Neural cell (in vitro differentiated cells): Measurements from ENCODE around the gene SHISAL2B. TPM values are rescaled to one million over a fixed set of nuclear protein-coding genes. Genes with fewer than 3 reads are reported as not detected.
A peak's percentile ranks its signal among the peaks of the same experiment; 100 is the strongest.

Experiments used
- H2AFZ ChIP-seq: fragments of 200-600, 300-800 bp; sonication (generic), shearing (Covaris generic); 2 replicates; pipeline ENCODE4 v1.6.0; 2014; ENCODE audit warnings: low read depth, mild to moderate bottlenecking, antibody characterized with exemption, low read length, moderate library complexity
- H3F3A ChIP-seq: fragments of 200-600 bp; shearing (Covaris generic); 2 replicates; pipeline ENCODE4 v1.6.1; 2016; ENCODE audit warnings: mild to moderate bottlenecking, moderate library complexity, mixed read lengths, antibody characterized with exemption, low read length; ENCODE audit not compliant: insufficient read depth, poor library complexity, severe bottlenecking
- H3K27ac ChIP-seq: fragments of 200-600, 300-800 bp; sonication (generic), shearing (Covaris generic); 2 replicates; pipeline ENCODE4 v1.5.1; 2014; ENCODE audit warnings: mild to moderate bottlenecking, low read length, moderate library complexity
- H3K27me3 ChIP-seq: fragments of 300-800, 200-600 bp; sonication (generic), shearing (Covaris generic); 2 replicates; pipeline ENCODE4 v1.6.0; 2014; ENCODE audit warnings: mild to moderate bottlenecking, low read depth, low read length, moderate library complexity; ENCODE audit not compliant: insufficient read depth
- H3K36me3 ChIP-seq: fragments of 300-800, 200-600 bp; sonication (generic), shearing (Covaris generic); 2 replicates; pipeline ENCODE4 v1.5.1; 2014; ENCODE audit warnings: mild to moderate bottlenecking, antibody characterized with exemption, low read length, moderate library complexity; ENCODE audit not compliant: insufficient read depth
- H3K4me2 ChIP-seq: fragments of 300-800, 200-600 bp; sonication (generic), shearing (Covaris generic); 2 replicates; pipeline ENCODE4 v1.6.0; 2014; ENCODE audit warnings: mild to moderate bottlenecking, low read length
- H3K4me3 ChIP-seq: fragments of 300-800, 200-600 bp; sonication (generic), shearing (Covaris generic); 2 replicates; pipeline ENCODE4 v1.5.1; 2014; ENCODE audit warnings: mild to moderate bottlenecking, low read length, moderate library complexity
- H3K79me2 ChIP-seq: fragments of 200-600 bp; shearing (Covaris generic); replicated peaks from 2 replicates; pipeline ENCODE4 v1.6.0; 2014; ENCODE audit warnings: mild to moderate bottlenecking, low read length, moderate library complexity; ENCODE audit not compliant: insufficient read depth
- H3K9ac ChIP-seq: fragments of 300-800, 200-600 bp; sonication (generic), shearing (Covaris generic); 2 replicates; pipeline ENCODE4 v1.6.1; 2016; ENCODE audit warnings: mild to moderate bottlenecking, low read length, mixed read lengths
- H3K9me2 ChIP-seq: fragments of 200-600 bp; shearing (Covaris generic); 2 replicates; pipeline ENCODE4 v1.6.1; 2016; ENCODE audit warnings: mild to moderate bottlenecking, low read length, mixed read lengths; ENCODE audit not compliant: insufficient read depth
- H3K9me3 ChIP-seq: fragments of 200-600, 300-800 bp; sonication (generic), shearing (Covaris generic); 2 replicates; pipeline ENCODE4 v1.6.1; 2016; ENCODE audit warnings: mild to moderate bottlenecking, mixed run types, low read length, moderate library complexity, mixed read lengths
- H4K20me1 ChIP-seq: fragments of 200-600 bp; shearing (Covaris generic); 2 replicates; pipeline ENCODE4 v1.6.1; 2016; ENCODE audit warnings: mild to moderate bottlenecking, mixed run types; ENCODE audit not compliant: insufficient read depth
- CTCF ChIP-seq: fragments of 450-650 bp; IDR thresholded peaks from 2 replicates; pipeline ENCODE4 v1.5.1; 2014; ENCODE audit warnings: antibody characterized with exemption, mild to moderate bottlenecking, moderate library complexity; ENCODE audit not compliant: poor library complexity, severe bottlenecking
- EP300 ChIP-seq: fragments of 450-650 bp; conservative IDR thresholded peaks from 2 replicates; pipeline ENCODE4 v1.6.1; 2014; ENCODE audit warnings: antibody characterized with exemption, mild to moderate bottlenecking, moderate library complexity; ENCODE audit not compliant: poor library complexity, severe bottlenecking
- EZH2 ChIP-seq: fragments of 200-600, 300-800 bp; shearing (Covaris generic), sonication (generic); IDR thresholded peaks from 2 replicates; pipeline ENCODE4 v1.6.1; 2014; ENCODE audit warnings: antibody characterized with exemption, low read length, borderline replicate concordance, mild to moderate bottlenecking; ENCODE audit not compliant: insufficient read depth, poor library complexity, severe bottlenecking
- MXI1 ChIP-seq: fragments of 450-650 bp; conservative IDR thresholded peaks from 2 replicates; pipeline ENCODE4 v1.6.1; 2014; ENCODE audit warnings: antibody characterized with exemption, mild to moderate bottlenecking; ENCODE audit not compliant: poor library complexity, severe bottlenecking
- POLR2AphosphoS5 ChIP-seq: IDR thresholded peaks from 2 replicates; pipeline ENCODE4 v1.6.1; 2012
- RAD21 ChIP-seq: fragments of 450-650 bp; conservative IDR thresholded peaks from 2 replicates; pipeline ENCODE4 v1.6.1; 2014; ENCODE audit warnings: antibody characterized with exemption, mild to moderate bottlenecking, moderate library complexity
- SMC3 ChIP-seq: fragments of 450-650 bp; conservative IDR thresholded peaks from 2 replicates; pipeline ENCODE4 v1.6.1; 2014; ENCODE audit warnings: antibody characterized with exemption, mild to moderate bottlenecking, moderate library complexity; ENCODE audit not compliant: poor library complexity
- TAF1 ChIP-seq: IDR thresholded peaks from 2 replicates; pipeline ENCODE4 v1.6.1; 2012; ENCODE audit warnings: low read depth
- polyA plus RNA-seq: library from polyadenylated mRNA; depleted of rRNA; stranded (reverse); fragments of >200 nt; gene quantifications from 2 replicates; pipeline ENCODE4 v1.2.3, GENCODE V29; 2014
- TF ChIP-seq, protein P1 (sequence below): IDR thresholded peaks from 2 replicates; pipeline ENCODE4 v1.6.1; 2012; ENCODE audit warnings: borderline replicate concordance

Gene SHISAL2B
- polyA plus RNA-seq, 1 donor from 2014 or later, result not detected

- Histone ChIP-seq H3K9me2 (no peaks in the 10 kb centered on the region), H3K27me3 (no peaks in the 10 kb centered on the region), H3K4me2 (no peak overlapping the region), H3K9ac (no peak overlapping the region), H4K20me1 (no peaks in the 10 kb centered on the region), H3K27ac (no peak overlapping the region), H3K4me3 (no peak overlapping the region), H3K36me3 (no peaks in the 10 kb centered on the region), H2AFZ (no peak overlapping the region), H3K79me2 (peaks cover 24% of the 10 kb centered on the region), H3K9me3 (no peaks in the 10 kb centered on the region), H3F3A (no peaks in the 10 kb centered on the region)
- TF ChIP-seq POLR2AphosphoS5 (no peak), RAD21 (no peak), EZH2 (no peak)
Measured at GRCh38 chr5:64754066-64754465, 63.8 kb downstream of the SHISAL2B start.

GRCh38 chr5:64758901-64759300, 68.6 kb downstream of the SHISAL2B start:
- H3F3A ChIP-seq, result no peaks in the 10 kb centered on the region
- H3K9me3 ChIP-seq, result no peaks in the 10 kb centered on the region
- H3K4me2 ChIP-seq, result no peak overlapping the region
- H3K36me3 ChIP-seq, result no peaks in the 10 kb centered on the region
- H3K27ac ChIP-seq, result no peak overlapping the region
- no peaks in the 10 kb centered on the region for H3K9me2 ChIP-seq
- H3K4me3 ChIP-seq, result peak overlapping the region; percentile 44
- no peak overlapping the region for H2AFZ ChIP-seq
- TF ChIP-seq RAD21 (no peak), MXI1 (no peak), CTCF (no peak), POLR2AphosphoS5 (no peak), TAF1 (no peak), SMC3 (no peak), EZH2 (no peak), EP300 (no peak)
- TF ChIP-seq, protein P1, sequence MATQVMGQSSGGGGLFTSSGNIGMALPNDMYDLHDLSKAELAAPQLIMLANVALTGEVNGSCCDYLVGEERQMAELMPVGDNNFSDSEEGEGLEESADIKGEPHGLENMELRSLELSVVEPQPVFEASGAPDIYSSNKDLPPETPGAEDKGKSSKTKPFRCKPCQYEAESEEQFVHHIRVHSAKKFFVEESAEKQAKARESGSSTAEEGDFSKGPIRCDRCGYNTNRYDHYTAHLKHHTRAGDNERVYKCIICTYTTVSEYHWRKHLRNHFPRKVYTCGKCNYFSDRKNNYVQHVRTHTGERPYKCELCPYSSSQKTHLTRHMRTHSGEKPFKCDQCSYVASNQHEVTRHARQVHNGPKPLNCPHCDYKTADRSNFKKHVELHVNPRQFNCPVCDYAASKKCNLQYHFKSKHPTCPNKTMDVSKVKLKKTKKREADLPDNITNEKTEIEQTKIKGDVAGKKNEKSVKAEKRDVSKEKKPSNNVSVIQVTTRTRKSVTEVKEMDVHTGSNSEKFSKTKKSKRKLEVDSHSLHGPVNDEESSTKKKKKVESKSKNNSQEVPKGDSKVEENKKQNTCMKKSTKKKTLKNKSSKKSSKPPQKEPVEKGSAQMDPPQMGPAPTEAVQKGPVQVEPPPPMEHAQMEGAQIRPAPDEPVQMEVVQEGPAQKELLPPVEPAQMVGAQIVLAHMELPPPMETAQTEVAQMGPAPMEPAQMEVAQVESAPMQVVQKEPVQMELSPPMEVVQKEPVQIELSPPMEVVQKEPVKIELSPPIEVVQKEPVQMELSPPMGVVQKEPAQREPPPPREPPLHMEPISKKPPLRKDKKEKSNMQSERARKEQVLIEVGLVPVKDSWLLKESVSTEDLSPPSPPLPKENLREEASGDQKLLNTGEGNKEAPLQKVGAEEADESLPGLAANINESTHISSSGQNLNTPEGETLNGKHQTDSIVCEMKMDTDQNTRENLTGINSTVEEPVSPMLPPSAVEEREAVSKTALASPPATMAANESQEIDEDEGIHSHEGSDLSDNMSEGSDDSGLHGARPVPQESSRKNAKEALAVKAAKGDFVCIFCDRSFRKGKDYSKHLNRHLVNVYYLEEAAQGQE, result no peak
- peaks cover 28% of the 10 kb centered on the region for H3K79me2 ChIP-seq
- no peaks in the 10 kb centered on the region for H3K27me3 ChIP-seq
- no peaks in the 10 kb centered on the region for H4K20me1 ChIP-seq
- no peak overlapping the region for H3K9ac ChIP-seq
